GM15510 (cell line): ENCODE results near the gene RPS4Y1.

Source experiments
- POLR2A ChIP-seq: IDR thresholded peaks from 3 replicates; pipeline ENCODE4 v1.6.1; 2011; ENCODE audit warnings: borderline replicate concordance; ENCODE audit not compliant: insufficient read length; ENCODE audit errors: extremely low read depth

The RPS4Y1 gene

GRCh38 chrY:2841471-2841893 lies at the start of gene RPS4Y1:
RPS4Y1 (plus strand) TSS chrY:2841602; CDS start chrY:2841625, 23 bp downstream.
- no peak for TF ChIP-seq POLR2A

- TF ChIP-seq POLR2A: no peak
Measured at GRCh38 chrY:2796977-2797523, 44.4 kb upstream of the RPS4Y1 start.

- no peak for TF ChIP-seq POLR2A
Measured at GRCh38 chrY:2797991-2798390, 43.4 kb upstream of the RPS4Y1 start.

- no peak for TF ChIP-seq POLR2A
Measured at GRCh38 chrY:2800246-2800645, 41.2 kb upstream of the RPS4Y1 start.

GRCh38 chrY:2824471-2824870 lies 16.9 kb upstream of the RPS4Y1 start:
- no peak for TF ChIP-seq POLR2A

GRCh38 chrY:2828497-2828896 lies 12.9 kb upstream of the RPS4Y1 start:
- TF ChIP-seq POLR2A: no peak

- no peak for TF ChIP-seq POLR2A
Measured at GRCh38 chrY:2835230-2835629, 6.2 kb upstream of the RPS4Y1 start.

GRCh38 chrY:2837078-2837477 lies 4.3 kb upstream of the RPS4Y1 start:
- TF ChIP-seq POLR2A: no peak

- TF ChIP-seq POLR2A: no peak
Measured at GRCh38 chrY:2837932-2838331, 3.5 kb upstream of the RPS4Y1 start.

GRCh38 chrY:2846791-2847190 lies 5.4 kb downstream of the RPS4Y1 start:
- TF ChIP-seq POLR2A: no peak

- TF ChIP-seq POLR2A: no peak
Measured at GRCh38 chrY:2848384-2848783, 7.0 kb downstream of the RPS4Y1 start.

GRCh38 chrY:2849368-2849767 lies 8.0 kb downstream of the RPS4Y1 start:
- TF ChIP-seq POLR2A: no peak

GRCh38 chrY:2854145-2854774 lies 12.9 kb downstream of the RPS4Y1 start:
- no peak for TF ChIP-seq POLR2A

- TF ChIP-seq POLR2A: no peak
Measured at GRCh38 chrY:2857068-2857467, 15.7 kb downstream of the RPS4Y1 start.

GRCh38 chrY:2857686-2858085 lies 16.3 kb downstream of the RPS4Y1 start:
- no peak for TF ChIP-seq POLR2A

GRCh38 chrY:2859782-2860181 lies 18.4 kb downstream of the RPS4Y1 start:
- TF ChIP-seq POLR2A: no peak
